ENCODE results near the gene POLH. TPM values are rescaled to one million over a fixed set of nuclear protein-coding genes. Genes with fewer than 3 reads are reported as not detected.

The POLH gene
- total RNA-seq, 1 donor from 2014 or later, result 12.5 TPM

DNA sequence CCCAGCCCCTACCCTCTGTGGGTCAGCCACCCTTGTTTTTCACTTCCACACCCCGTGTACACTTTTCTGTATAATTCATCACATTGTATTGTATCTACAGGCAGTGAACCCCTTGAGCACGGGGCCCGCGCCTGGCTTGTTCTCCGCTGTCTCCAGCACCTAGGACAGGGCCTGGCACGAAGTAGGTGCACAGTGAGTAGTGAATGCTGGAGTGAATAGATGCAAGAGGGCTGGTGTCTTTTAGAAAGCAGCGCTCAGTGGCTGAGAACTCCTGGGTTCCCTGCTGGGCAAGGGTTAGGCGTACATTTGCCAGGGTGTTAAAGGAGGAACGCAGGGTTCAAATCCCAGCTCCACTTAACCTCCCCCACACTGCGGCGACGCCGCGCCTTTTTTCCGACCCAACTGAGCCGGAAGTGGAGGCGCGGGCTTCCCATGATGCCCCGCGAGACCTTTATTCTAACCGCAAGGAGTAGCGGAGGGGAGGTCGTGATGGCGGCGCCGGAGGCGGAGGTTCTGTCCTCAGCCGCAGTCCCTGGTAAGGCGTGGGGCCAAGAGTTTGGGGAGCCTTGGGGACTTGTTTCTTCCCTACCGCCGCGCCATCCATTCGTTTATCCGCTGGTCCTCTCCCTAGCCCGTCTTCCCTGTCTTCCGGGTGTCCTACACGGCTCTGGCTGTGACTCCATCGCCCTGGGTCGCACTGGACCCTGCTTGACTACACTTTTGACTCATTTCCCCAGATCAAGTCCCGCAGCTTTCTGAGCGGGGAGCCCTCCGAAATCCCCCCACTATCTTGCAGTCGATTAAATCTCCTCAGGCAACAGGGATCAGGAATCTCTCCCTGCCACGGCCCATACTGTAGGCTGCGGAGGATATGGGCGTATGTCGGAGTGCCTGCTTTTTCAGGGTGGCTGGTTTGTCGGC, 59.7 kb downstream of the POLH start, which contains the start of gene MAD2L1BP:
Gene MAD2L1BP, plus strand, starts transcription at position 454 of the 921 bp plus-strand sequence. Its CDS starts 36 bp downstream, at position 490.
- peak; percentile 71 for DNase-seq (ENCODE audit: low spot score)
- Mint-ChIP-seq H3K4me3 (ENCODE audit: unreplicated experiment) (peak within 1 kb of the TSS; percentile 99), H3K27me3 (ENCODE audit: unreplicated experiment) (peaks cover 12% of the 10 kb centered on the region), H3K27ac (ENCODE audit: unreplicated experiment) (peak within 1 kb of the TSS; percentile 95), H3K4me1 (ENCODE audit: unreplicated experiment) (peaks cover 32% of the 10 kb centered on the region), H3K36me3 (ENCODE audit: low read depth, unreplicated experiment) (peaks cover 12% of the 10 kb centered on the region), H3K9me3 (ENCODE audit: unreplicated experiment) (no peaks in the 10 kb centered on the region)
- TF ChIP-seq, protein P1, sequence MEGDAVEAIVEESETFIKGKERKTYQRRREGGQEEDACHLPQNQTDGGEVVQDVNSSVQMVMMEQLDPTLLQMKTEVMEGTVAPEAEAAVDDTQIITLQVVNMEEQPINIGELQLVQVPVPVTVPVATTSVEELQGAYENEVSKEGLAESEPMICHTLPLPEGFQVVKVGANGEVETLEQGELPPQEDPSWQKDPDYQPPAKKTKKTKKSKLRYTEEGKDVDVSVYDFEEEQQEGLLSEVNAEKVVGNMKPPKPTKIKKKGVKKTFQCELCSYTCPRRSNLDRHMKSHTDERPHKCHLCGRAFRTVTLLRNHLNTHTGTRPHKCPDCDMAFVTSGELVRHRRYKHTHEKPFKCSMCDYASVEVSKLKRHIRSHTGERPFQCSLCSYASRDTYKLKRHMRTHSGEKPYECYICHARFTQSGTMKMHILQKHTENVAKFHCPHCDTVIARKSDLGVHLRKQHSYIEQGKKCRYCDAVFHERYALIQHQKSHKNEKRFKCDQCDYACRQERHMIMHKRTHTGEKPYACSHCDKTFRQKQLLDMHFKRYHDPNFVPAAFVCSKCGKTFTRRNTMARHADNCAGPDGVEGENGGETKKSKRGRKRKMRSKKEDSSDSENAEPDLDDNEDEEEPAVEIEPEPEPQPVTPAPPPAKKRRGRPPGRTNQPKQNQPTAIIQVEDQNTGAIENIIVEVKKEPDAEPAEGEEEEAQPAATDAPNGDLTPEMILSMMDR (IDR thresholded peaks at IDR 0.05; ENCODE audit: unreplicated experiment), result no peak

DNA sequence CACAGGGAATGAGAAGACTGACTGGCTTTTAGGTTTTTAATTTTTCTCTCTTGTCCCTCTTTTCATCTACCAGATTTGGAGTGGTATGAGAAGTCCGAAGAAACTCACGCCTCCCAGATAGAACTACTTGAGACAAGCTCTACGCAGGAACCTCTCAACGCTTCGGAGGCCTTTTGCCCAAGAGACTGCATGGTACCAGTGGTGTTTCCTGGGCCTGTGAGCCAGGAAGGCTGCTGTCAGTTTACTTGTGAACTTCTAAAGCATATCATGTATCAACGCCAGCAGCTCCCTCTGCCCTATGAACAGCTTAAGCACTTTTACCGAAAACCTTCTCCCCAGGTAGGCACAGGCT, 60.3 kb downstream of the POLH start:
- peak overlapping the region; percentile 95 for H3K27ac Mint-ChIP-seq (ENCODE audit: unreplicated experiment)
- no peaks in the 10 kb centered on the region for H3K9me3 Mint-ChIP-seq (ENCODE audit: unreplicated experiment)
- TF ChIP-seq, protein P1 (IDR thresholded peaks at IDR 0.05; ENCODE audit: unreplicated experiment), result no peak
- peaks cover 11% of the 10 kb centered on the region for H3K27me3 Mint-ChIP-seq (ENCODE audit: unreplicated experiment)
- peaks cover 32% of the 10 kb centered on the region for H3K4me1 Mint-ChIP-seq (ENCODE audit: unreplicated experiment)
- no peak for DNase-seq (ENCODE audit: low spot score)
- peaks cover 13% of the 10 kb centered on the region for H3K36me3 Mint-ChIP-seq (ENCODE audit: low read depth, unreplicated experiment)
- peak overlapping the region; percentile 99 for H3K4me3 Mint-ChIP-seq (ENCODE audit: unreplicated experiment)

DNA sequence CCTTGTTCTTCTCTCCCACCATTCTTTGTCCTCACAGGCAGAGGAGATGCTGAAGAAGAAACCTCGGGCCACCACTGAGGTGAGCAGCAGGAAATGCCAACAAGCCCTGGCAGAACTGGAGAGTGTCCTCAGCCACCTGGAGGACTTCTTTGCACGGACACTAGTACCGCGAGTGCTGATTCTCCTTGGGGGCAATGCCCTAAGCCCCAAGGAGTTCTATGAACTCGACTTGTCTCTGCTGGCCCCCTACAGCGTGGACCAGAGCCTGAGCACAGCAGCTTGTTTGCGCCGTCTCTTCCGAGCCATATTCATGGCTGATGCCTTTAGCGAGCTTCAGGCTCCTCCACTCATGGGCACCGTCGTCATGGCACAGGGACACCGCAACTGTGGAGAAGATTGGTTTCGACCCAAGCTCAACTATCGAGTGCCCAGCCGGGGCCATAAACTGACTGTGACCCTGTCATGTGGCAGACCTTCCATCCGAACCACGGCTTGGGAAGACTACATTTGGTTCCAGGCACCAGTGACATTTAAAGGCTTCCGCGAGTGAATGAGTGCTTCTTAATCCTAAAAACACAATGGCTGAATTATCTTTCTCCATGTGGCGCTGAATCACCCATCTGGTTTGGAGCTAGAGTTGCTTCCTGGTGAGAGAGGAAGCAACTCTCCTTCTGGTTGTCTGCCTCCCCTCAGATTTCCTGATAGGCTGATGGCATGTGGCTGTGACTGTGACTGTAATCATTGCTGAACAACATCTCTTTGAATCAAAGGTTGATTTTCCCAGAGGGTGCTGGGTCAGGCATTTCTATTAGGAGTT, 64.2 kb downstream of the POLH start:
- Mint-ChIP-seq H3K36me3 (ENCODE audit: low read depth, unreplicated experiment) (peaks cover 16% of the 10 kb centered on the region), H3K27me3 (ENCODE audit: unreplicated experiment) (peaks cover 5% of the 10 kb centered on the region), H3K9me3 (ENCODE audit: unreplicated experiment) (no peaks in the 10 kb centered on the region), H3K27ac (ENCODE audit: unreplicated experiment) (peak overlapping the region; percentile 67), H3K4me3 (ENCODE audit: unreplicated experiment) (peak overlapping the region; percentile 51), H3K4me1 (ENCODE audit: unreplicated experiment) (peaks cover 44% of the 10 kb centered on the region)
- TF ChIP-seq, protein P1 (IDR thresholded peaks at IDR 0.05; ENCODE audit: unreplicated experiment), result no peak
- DNase-seq (ENCODE audit: low spot score), result no peak

DNA sequence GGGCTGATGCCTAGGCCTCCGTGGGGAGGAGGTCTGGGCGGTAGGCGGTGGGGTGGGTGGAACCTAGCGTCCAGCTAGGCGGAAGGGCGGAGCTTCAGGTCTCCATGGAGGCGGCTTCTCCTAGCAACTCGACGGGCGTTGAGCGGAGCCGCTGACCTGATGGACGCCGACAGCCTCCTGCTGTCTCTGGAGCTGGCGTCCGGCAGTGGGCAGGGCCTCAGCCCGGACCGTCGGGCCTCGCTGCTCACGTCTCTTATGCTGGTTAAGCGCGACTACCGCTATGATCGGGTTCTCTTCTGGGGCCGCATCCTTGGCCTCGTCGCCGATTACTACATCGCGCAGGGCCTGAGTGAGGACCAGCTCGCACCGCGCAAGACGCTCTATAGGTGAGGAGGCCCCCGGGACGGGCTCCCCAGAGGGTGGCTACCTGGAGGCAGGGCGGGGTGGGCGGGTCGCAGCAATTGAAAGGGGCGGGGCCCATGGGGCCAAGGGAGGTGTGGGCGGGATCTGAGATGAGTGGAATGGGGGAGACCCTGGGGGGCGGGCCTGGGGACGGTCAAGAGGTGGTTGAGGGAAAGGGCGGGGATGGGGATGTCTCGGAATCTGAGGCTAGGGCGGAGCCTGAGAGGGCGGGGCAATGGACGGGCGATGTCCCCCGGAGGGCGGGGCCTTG, 69.1 kb downstream of the POLH start, which contains the start of gene RSPH9:
Gene RSPH9, plus strand, starts transcription at position 97 of the 673 bp plus-strand sequence. Its CDS starts 63 bp downstream, at position 160.
- peaks cover 3% of the 10 kb centered on the region for H3K27me3 Mint-ChIP-seq (ENCODE audit: unreplicated experiment)
- TF ChIP-seq, protein P1 (IDR thresholded peaks at IDR 0.05; ENCODE audit: unreplicated experiment), result no peak
- peak within 1 kb of the TSS; percentile 85 for H3K4me3 Mint-ChIP-seq (ENCODE audit: unreplicated experiment)
- peak; percentile 61 for DNase-seq (ENCODE audit: low spot score)
- H3K27ac Mint-ChIP-seq (ENCODE audit: unreplicated experiment), result peak within 1 kb of the TSS; percentile 78
- H3K4me1 Mint-ChIP-seq (ENCODE audit: unreplicated experiment), result peaks cover 22% of the 10 kb centered on the region
- peaks cover 8% of the 10 kb centered on the region for H3K36me3 Mint-ChIP-seq (ENCODE audit: low read depth, unreplicated experiment)
- H3K9me3 Mint-ChIP-seq (ENCODE audit: unreplicated experiment), result no peaks in the 10 kb centered on the region

Data from endothelial cell (in vitro differentiated cells).